Measurements from ENCODE around the gene RNF123.

The RNF123 gene

GRCh38 chr3:49703443-49703927 lies 14.1 kb downstream of the RNF123 start:
- peak; percentile 66 for DNase-seq (ENCODE audit: low spot score)

DNA sequence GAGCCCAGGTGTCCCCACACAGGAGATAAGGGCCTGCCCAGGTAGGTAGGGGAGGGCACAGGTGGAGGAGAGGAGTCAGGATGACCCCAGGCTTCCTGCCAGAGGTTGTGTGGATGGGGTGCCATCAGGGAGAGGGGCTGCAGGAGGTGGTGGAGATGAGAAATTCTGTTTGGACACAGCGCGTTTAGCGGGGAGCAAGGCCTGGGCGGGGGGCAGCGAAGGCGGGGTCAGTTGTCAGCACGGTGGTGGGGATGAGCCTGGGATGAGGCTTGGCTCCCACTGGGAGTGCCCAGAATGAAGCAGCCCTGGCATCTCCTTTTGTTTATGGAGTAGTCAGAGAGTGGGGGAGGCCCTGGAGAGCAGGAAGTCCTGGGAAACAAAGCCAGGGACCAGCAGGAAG lies 14.6 kb downstream of the RNF123 start:
- no peak for DNase-seq (ENCODE audit: low spot score)

GRCh38 chr3:49704629-49705028 lies 15.3 kb downstream of the RNF123 start:
- no peak for DNase-seq (ENCODE audit: low spot score)

DNA sequence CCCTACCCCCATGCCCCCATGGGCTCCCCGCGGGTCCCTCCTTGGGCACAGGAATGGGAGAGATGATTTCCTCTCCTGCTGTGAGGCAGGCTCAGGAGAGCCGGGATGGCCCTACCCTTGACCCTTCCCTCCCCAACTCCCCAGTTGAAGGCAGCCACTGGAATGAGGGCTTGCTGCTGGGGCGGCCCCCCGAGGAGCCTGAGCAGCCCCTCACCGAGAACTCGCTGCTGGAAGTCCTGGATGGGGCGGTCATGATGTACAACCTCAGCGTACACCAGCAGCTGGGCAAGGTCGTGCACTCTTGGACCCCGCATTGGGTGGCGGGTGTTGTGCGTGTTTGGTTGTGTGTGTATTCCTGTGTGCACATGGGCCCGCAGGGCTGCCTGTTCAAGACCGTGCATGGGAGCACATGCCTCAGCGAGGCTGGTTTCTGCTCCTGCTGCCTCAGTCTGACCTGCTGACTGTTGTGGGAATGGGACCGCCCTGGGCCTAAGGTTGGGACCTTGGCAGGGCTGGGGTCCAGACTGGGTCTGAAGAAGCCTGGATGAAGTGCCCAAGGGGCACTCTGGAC lies 16.1 kb downstream of the RNF123 start:
- DNase-seq (ENCODE audit: low spot score): no peak

- no peak for DNase-seq (ENCODE audit: low spot score)
Observed at GRCh38 chr3:49706456-49707112, 17.2 kb downstream of the RNF123 start.

GRCh38 chr3:49707113-49707480 lies 17.7 kb downstream of the RNF123 start:
- DNase-seq (ENCODE audit: low spot score): no peak

DNA sequence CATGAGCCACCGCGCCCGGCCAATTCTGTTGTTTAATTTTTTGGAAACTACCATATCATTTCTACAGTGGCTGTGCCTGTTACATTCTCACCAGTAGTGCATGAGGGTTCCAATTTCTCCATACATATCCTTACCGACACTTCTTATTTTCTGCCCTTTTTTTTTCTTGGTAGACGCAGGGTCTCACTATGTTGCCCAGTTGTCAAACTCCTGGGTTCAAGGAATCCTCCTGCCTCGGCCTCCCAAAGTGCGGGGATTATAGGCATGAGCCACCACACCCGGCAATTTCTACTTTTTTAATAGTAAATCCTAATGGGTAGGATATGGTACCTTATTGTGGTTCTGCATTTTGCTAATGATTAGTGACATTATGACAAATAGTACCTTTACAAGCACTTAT lies 20.5 kb downstream of the RNF123 start:
- no peak for DNase-seq (ENCODE audit: low spot score)

DNA sequence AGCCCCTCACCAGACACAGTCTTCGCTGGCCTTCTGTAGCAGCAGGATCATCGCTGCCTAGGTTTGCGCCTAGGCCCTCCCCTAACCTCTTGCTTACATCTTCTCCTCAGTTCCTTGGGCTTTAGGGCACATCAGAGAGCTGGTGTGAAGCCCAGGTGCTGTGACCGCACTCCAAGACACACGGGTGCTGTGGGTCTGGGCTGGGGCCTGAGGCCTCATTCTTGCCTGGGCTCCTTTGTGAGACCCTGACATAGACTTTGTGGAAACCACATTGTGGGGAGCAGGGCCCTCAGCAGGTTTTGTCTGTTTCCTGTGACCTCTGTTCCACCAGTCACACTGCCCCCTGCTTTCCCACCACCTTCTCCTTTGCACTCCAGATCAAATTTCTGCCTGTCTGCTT lies 22.1 kb downstream of the RNF123 start:
- DNase-seq (ENCODE audit: low spot score): no peak

GRCh38 chr3:49712166-49712565 lies 22.8 kb downstream of the RNF123 start:
- DNase-seq (ENCODE audit: low spot score): no peak

DNA sequence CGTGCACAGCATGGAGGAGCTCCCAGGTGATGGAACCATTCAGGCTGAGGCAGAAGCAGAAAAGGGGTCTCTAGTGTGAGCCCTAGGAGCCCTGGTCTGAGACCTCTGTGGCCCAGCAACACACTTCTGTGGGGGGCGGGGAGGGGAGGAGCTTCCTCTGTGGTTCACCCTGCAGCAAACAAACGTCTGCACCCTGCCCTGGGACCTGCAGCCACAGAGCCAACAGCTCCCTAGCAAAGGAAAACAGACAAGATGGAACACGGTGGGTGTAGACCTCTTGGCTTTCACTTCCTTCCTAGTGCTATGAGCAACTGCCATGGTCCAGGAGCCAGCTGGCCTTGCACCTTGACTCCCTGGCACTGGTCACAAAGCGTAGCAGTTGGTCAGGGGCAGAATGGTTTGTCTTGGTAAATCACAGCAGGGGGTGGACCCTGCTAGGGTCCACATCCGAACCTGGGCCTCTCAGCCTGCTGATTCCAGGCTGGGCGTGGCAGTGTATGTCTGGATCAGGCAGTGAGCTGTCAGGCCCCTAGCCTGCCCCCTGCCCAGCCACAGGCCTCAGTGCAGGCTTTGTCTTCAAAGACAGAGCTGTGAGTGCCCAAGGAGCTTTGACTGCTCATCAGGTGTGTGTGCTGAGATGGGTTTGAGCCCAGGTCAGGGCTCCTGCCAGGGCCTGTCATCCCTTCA lies 23.4 kb downstream of the RNF123 start:
- DNase-seq (ENCODE audit: low spot score): no peak

GRCh38 chr3:49713336-49714105 lies 24.2 kb downstream of the RNF123 start:
- no peak for DNase-seq (ENCODE audit: low spot score)

DNA sequence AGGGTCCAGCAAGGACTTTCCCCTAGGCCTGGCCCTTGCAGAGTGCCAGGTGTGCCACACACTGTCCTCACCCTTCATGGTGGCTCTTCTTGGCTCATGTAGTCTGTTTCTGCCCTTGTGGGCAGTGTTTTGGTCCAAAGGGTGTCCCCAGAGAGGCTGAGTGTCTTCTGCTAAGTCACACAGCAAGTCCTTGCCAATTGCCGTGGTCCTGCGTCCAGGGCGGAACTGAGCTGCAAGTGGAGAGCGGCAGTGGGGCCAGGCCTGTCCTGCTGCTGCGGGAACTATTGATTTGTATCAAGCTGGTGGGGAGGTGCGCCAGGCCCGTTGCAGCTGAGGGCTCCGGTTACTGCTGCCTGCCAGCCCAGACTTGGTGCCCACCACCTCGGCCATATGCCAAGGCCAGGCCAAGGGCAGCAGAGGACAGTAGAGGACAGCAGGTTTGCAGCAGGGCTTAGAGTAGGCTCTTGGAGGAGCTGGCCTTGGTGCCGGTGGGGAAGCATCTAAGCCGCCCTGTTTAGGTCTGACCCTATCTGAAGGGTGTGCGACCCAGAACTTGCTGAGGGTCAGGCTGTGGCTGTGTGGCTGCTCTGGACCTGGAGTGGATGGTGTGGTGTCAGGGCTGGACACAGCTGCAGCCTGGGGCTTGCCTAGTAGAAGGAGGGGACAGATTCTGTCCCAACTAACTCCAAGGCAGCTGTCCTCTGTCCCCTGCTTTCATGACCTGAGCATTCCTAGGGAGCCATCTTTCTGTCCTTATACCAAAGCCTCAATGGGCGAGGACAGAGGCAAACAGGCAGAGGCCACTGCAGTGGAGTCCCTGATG lies 25.6 kb downstream of the RNF123 start:
- DNase-seq (ENCODE audit: low spot score): no peak

- DNase-seq (ENCODE audit: low spot score): no peak
Observed at GRCh38 chr3:49715611-49716121, 26.3 kb downstream of the RNF123 start.

DNA sequence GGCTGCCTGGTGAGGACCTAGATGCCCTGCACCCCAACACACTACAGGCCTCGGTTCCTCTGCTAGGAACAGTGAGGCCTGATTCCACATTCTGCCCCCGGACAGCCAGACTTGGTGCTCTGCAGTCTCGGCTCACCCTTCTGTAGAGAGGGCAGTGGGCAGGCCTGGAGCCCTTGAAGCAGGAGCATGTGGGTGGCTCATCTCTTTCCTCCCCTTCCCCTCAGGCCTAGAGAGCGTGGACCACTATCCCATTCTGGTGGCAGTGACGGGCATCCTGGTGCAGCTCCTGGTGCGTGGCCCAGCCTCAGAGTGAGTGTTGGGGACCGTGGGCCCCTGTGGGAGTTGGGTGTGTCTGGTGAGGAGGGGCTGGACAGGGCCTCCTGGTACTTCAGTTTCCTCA lies 26.8 kb downstream of the RNF123 start:
- DNase-seq (ENCODE audit: low spot score): no peak

DNA sequence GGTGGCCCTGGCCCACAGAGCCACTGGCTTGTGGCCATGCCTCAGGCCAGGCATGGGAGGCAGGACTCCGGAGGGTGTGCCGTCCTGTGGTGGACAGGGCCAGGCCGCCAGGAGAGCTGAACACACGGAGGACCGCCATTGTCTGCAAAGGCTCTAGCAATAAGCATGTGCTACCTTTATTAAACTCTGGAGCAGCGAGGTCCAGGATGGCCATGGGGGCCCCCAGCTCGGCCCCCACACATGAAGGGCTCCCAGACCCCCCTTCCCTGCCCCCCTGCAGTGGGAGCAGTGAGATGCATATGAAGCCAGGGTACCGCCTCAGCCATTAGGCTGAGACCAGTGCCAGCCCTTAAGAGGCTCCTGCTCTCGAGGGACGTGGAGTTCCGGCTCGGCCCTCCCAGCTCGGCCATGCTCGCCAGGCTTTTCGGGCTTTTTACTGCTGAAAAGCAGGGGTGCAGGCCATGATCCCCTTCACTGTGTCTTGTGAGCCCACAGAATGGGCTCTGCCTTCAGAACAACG lies 27.4 kb downstream of the RNF123 start:
- DNase-seq (ENCODE audit: low spot score): no peak

- DNase-seq (ENCODE audit: low spot score): no peak
Observed at GRCh38 chr3:49717211-49717958, 28.0 kb downstream of the RNF123 start.

DNA sequence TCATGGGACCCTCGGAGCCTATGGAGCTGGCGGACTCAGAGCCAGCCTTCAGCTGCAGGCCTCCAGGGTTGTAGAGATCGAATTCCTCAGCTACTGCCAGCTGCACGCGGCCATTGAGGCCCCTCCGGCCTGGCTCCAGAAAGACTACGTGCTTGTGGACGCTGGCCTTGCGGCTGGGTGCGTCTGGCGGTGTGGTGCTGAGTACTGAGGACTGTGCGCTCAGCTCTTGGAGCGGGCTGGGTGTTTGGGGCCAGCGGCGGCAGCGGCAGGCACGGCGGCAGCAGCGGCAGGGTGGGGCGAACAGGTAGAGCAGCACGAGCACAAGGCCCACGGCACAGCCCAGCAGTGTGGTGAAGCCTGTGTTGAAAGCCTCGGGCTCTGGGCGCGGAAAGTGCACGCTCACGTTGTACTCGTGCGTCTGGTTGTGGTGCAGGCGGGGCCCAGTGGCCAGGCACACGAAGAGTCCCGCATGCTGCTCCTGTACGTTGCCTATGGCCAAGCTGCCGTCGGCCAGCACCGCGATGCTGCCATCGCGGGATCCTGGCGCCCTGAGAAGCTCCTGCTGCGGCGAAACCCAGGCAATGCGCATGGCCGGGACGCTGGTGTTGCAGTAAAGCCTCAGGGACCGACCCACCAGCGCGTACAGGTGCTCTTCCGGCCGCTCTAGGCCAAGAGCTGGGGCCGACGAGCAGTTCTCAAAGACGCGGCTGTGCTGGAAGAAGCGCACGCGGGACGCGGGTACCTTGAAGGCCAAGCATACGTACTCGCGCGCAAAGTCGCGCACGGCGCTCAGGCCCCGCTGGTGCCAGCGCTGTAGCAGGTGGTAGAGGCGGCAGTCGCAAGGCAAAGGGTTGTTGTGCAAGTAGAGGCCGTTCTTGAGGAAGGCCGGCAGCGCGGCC lies 28.9 kb downstream of the RNF123 start:
- no peak for DNase-seq (ENCODE audit: low spot score)

- no peak for DNase-seq (ENCODE audit: low spot score)
Observed at GRCh38 chr3:49718858-49719213, 29.5 kb downstream of the RNF123 start.

- peak; percentile 85 for DNase-seq (ENCODE audit: low spot score)
Observed at GRCh38 chr3:49719214-49719884, 30.0 kb downstream of the RNF123 start, which contains the start of gene AMIGO3. Gene AMIGO3, minus strand, starts transcription at chr3:49719684. Its CDS starts 219 bp downstream, at chr3:49719465.

Data from SW480 (cell line).